CD14-positive monocyte (primary cell): ENCODE measurements around the gene CYSTM1. TPM values are rescaled to one million over a fixed set of nuclear protein-coding genes. Genes with fewer than 3 reads are reported as not detected.

Experiments
- DNase-seq, 3 donors: peaks; one replicate each; pipeline ENCODE4 v3.0.0-alpha.2; 2011 to 2022
- H2AFZ ChIP-seq: 2 replicates; pipeline ENCODE4 v1.6.0; 2012; ENCODE audit warnings: mild to moderate bottlenecking, low read depth, low read length, inconsistent platforms; ENCODE audit not compliant: insufficient read depth, poor library complexity, severe bottlenecking
- H3K27ac ChIP-seq, 2 donors: 1 replicate in 1 of 2; 2 replicates in 1 of 2; pipeline ENCODE4 v1.5.1; 2012 to 2013; ENCODE audit warnings: low read length in 2 of 2, control low read depth in 1 of 2, inconsistent platforms in 1 of 2, low read depth in 1 of 2, mild to moderate bottlenecking in 1 of 2
- H3K27me3 ChIP-seq, 2 donors: one replicate each; pipeline versions ENCODE4 v1.6.0 to v1.6.1; 2011 to 2013; ENCODE audit warnings: low read length in 2 of 2; ENCODE audit not compliant: control insufficient read depth in 2 of 2, insufficient read depth in 2 of 2
- H3K36me3 ChIP-seq, 2 donors: replicated peaks in 1 of 2; 1 replicate in 1 of 2; 2 replicates in 1 of 2; pipeline versions ENCODE4 v1.5.1 to v1.6.1; 2012 to 2013; ENCODE audit warnings: low read length in 2 of 2, control low read depth in 1 of 2, inconsistent platforms in 1 of 2, mild to moderate bottlenecking in 1 of 2; ENCODE audit not compliant: insufficient read depth in 2 of 2, control insufficient read depth in 1 of 2
- H3K4me1 ChIP-seq, 2 donors: 1 replicate in 1 of 2; 2 replicates in 1 of 2; pipeline versions ENCODE4 v1.5.1 to v1.6.1; 2012 to 2013; ENCODE audit warnings: low read length in 2 of 2, control low read depth in 1 of 2, inconsistent platforms in 1 of 2, mild to moderate bottlenecking in 1 of 2, moderate library complexity in 1 of 2; ENCODE audit not compliant: insufficient read depth in 2 of 2, control insufficient read depth in 1 of 2
- H3K4me2 ChIP-seq: replicated peaks from 2 replicates; pipeline ENCODE3; 2012; ENCODE audit warnings: low read length, moderate library complexity, mild to moderate bottlenecking; ENCODE audit not compliant: poor library complexity, severe bottlenecking; ENCODE audit errors: extremely low read depth
- H3K4me3 ChIP-seq, 3 experiments: fragments of 200-600 bp in 1 of 3; sonication (generic) in 1 of 3; replicated peaks in 1 of 3; 1 replicate in 2 of 3; 2 replicates in 1 of 3; pipeline ENCODE4 v1.5.1; 2011 to 2013; ENCODE audit warnings: low read length in 3 of 3, mild to moderate bottlenecking in 3 of 3, control low read depth in 2 of 3, low read depth in 2 of 3, inconsistent platforms in 1 of 3, moderate library complexity in 1 of 3
- H3K79me2 ChIP-seq: 2 replicates; pipeline ENCODE4 v1.6.0; 2012; ENCODE audit warnings: mild to moderate bottlenecking, control low read depth, inconsistent platforms, low read length, moderate library complexity; ENCODE audit not compliant: insufficient read depth
- H3K9ac ChIP-seq: 2 replicates; pipeline ENCODE4 v1.6.0; 2017; ENCODE audit warnings: low read length, mild to moderate bottlenecking; ENCODE audit not compliant: insufficient read depth, poor library complexity, severe bottlenecking
- H3K9me3 ChIP-seq, 2 donors: replicated peaks in 1 of 2; 1 replicate in 1 of 2; 2 replicates in 1 of 2; pipeline versions ENCODE4 v1.5.1 to v1.6.1; 2012 to 2013; ENCODE audit warnings: low read length in 2 of 2, control low read depth in 1 of 2; ENCODE audit not compliant: control insufficient read depth in 1 of 2, insufficient read depth in 1 of 2
- H4K20me1 ChIP-seq: 2 replicates; pipeline ENCODE4 v1.6.0; 2012; ENCODE audit warnings: mild to moderate bottlenecking, low read length, control low read depth, moderate library complexity; ENCODE audit not compliant: insufficient read depth
- H3K27ac Mint-ChIP-seq, 7 donors: one replicate each; pipeline ENCODE4 v1.8.0; 2020; ENCODE audit warnings: mild to moderate bottlenecking in 7 of 7, mixed read lengths in 7 of 7, moderate library complexity in 6 of 7, inconsistent platforms in 2 of 7
- H3K27me3 Mint-ChIP-seq, 3 donors: one replicate each; pipeline ENCODE4 v1.8.0; 2021 to 2022; ENCODE audit warnings: low read depth in 3 of 3, mild to moderate bottlenecking in 3 of 3, mixed read lengths in 3 of 3, moderate library complexity in 3 of 3, inconsistent platforms in 1 of 3
- H3K36me3 Mint-ChIP-seq, 2 donors: one replicate each; pipeline ENCODE4 v1.8.0; 2020; ENCODE audit warnings: mixed read lengths in 2 of 2, inconsistent platforms in 1 of 2, mild to moderate bottlenecking in 1 of 2
- H3K4me1 Mint-ChIP-seq: one replicate; pipeline ENCODE4 v1.8.0; 2020; ENCODE audit warnings: mild to moderate bottlenecking, mixed read lengths
- H3K4me3 Mint-ChIP-seq, 2 donors: one replicate each; pipeline ENCODE4 v1.8.0; 2020; ENCODE audit warnings: mild to moderate bottlenecking in 2 of 2, mixed read lengths in 2 of 2, moderate library complexity in 1 of 2
- H3K9me3 Mint-ChIP-seq, 7 donors: one replicate each; pipeline ENCODE4 v1.8.0; 2020 to 2022; ENCODE audit warnings: mixed read lengths in 7 of 7, mild to moderate bottlenecking in 6 of 7, moderate library complexity in 6 of 7, inconsistent platforms in 2 of 7
- WGBS: methylation state at CpG from one replicate; pipeline ENCODE4 v1.1.5; 2013; ENCODE audit warnings: missing lambda C conversion rate; ENCODE audit not compliant: insufficient coverage; 5-methylcytosine and 5-hydroxymethylcytosine counted together
- intact Hi-C, 2 donors: fragments of 100-400 bp; cut with micrococcal nuclease; formaldehyde crosslinking; loops; one replicate each; pipeline versions ENCODE4 v1.15.0 to v1.15.1; 2023
- polyA plus RNA-seq, 3 donors: library from polyadenylated mRNA; depleted of rRNA in 1 of 3; unstranded in 2 of 3; stranded (reverse) in 1 of 3; fragments of 300-500 nt in 2 of 3; fragments of >200 nt in 1 of 3; fragmentation: Illumina TruSeq in 2 of 3; gene quantifications; 1 replicate in 2 of 3; 2 replicates in 1 of 3; pipeline ENCODE4 v1.2.3, GENCODE V29; 2012 to 2021
- TF ChIP-seq, protein P1 (sequence below): fragments of 200-600 bp; IDR thresholded peaks from one replicate; pipeline ENCODE4 v1.8.0; 2022; ENCODE audit warnings: antibody characterized with exemption, mild to moderate bottlenecking

CYSTM1 gene
- polyA plus RNA-seq, 3 donors = 14.0 to 40.0 (median 36.7) TPM

DNA sequence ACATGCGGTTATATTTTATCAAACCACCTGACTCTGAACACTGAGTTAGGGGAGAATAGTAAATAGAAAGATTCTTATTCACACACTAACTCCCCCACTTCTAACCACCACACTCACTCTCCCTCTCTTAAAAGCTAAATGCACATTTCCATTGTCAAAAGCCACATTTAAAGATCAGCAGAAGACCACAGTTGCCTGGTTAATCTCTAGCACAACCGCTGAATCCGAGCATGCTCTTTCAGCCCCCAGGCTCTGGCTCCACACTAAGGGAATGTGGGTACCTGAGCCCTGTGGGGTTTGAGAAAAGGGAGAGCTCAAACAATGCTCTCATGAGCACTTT, 92.2 kb downstream of the CYSTM1 start:
- H2AFZ ChIP-seq = no peak overlapping the region
- H3K9me3 Mint-ChIP-seq = peaks cover 0 to 4% (median 0%) of the 10 kb centered on the region in 7 donors
- peaks cover 18 to 30% of the 10 kb centered on the region in 2 donors for H3K4me1 ChIP-seq
- peaks cover 57% of the 10 kb centered on the region for H3K79me2 ChIP-seq
- H4K20me1 ChIP-seq = no peaks in the 10 kb centered on the region
- peaks cover 44% of the 10 kb centered on the region for H3K4me1 Mint-ChIP-seq
- DNase-seq = no peak
- H3K27me3 ChIP-seq = no peaks in the 10 kb centered on the region
- no CpG with 5 or more reads among the region's 3 CpGs for WGBS
- peak overlapping the region; percentile 25 for H3K4me2 ChIP-seq
- H3K9me3 ChIP-seq = no peaks in the 10 kb centered on the region
- H3K36me3 Mint-ChIP-seq = peaks cover 25 to 29% of the 10 kb centered on the region in 2 donors
- intact Hi-C loops = no loop called here
- H3K27me3 Mint-ChIP-seq = no peaks in the 10 kb centered on the region
- peaks cover 0 to 15% of the 10 kb centered on the region in 2 donors for H3K36me3 ChIP-seq
- peak overlapping the region in 1 of 2 donors; percentile 46 for H3K27ac ChIP-seq
- TF ChIP-seq, protein P1, sequence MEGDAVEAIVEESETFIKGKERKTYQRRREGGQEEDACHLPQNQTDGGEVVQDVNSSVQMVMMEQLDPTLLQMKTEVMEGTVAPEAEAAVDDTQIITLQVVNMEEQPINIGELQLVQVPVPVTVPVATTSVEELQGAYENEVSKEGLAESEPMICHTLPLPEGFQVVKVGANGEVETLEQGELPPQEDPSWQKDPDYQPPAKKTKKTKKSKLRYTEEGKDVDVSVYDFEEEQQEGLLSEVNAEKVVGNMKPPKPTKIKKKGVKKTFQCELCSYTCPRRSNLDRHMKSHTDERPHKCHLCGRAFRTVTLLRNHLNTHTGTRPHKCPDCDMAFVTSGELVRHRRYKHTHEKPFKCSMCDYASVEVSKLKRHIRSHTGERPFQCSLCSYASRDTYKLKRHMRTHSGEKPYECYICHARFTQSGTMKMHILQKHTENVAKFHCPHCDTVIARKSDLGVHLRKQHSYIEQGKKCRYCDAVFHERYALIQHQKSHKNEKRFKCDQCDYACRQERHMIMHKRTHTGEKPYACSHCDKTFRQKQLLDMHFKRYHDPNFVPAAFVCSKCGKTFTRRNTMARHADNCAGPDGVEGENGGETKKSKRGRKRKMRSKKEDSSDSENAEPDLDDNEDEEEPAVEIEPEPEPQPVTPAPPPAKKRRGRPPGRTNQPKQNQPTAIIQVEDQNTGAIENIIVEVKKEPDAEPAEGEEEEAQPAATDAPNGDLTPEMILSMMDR = no peak
- no peak overlapping the region for H3K4me3 ChIP-seq
- H3K4me3 Mint-ChIP-seq = peak overlapping the region; percentile 45 to 46
- H3K27ac Mint-ChIP-seq = peak overlapping the region; percentile 58 to 91 (median 82)
- no peak overlapping the region for H3K9ac ChIP-seq

DNA sequence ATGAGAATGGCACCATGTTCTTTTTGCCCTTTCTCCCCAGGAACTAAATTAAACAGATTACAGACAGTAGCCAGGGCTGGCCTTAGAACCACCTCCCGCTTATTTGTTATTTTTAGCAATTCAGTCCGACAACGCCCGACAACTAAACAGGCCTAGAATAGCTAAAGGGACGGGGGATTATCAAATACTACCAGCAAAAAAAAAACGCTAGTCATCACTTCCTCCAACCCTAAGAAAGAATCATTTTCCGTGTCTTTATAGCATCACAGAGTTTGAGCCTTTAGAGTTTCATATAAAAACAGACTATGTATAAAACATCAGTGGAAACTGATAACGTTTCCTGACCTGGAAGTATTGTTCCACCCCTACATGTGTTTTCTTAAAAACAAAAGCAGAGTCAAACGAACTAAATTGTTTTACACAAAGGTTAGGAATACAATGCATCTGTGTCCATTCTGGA, 92.6 kb downstream of the CYSTM1 start:
- DNase-seq = peak in 2 of 3 donors; percentile 26
- no peak overlapping the region for H3K9ac ChIP-seq
- H3K9me3 ChIP-seq = no peaks in the 10 kb centered on the region
- TF ChIP-seq, protein P1 = no peak
- H3K27me3 Mint-ChIP-seq = no peaks in the 10 kb centered on the region
- H3K27me3 ChIP-seq = no peaks in the 10 kb centered on the region
- no peaks in the 10 kb centered on the region for H4K20me1 ChIP-seq
- peak overlapping the region in 1 of 2 donors; percentile 46 for H3K4me3 Mint-ChIP-seq
- peaks cover 0 to 4% (median 0%) of the 10 kb centered on the region in 7 donors for H3K9me3 Mint-ChIP-seq
- intact Hi-C loops = no loop called here
- H3K4me1 Mint-ChIP-seq = peaks cover 44% of the 10 kb centered on the region
- peaks cover 57% of the 10 kb centered on the region for H3K79me2 ChIP-seq
- peak overlapping the region; percentile 25 for H3K4me2 ChIP-seq
- H3K4me3 ChIP-seq = no peak overlapping the region
- peak overlapping the region in 1 of 2 donors; percentile 46 for H3K27ac ChIP-seq
- H3K4me1 ChIP-seq = peaks cover 20 to 31% of the 10 kb centered on the region in 2 donors
- H3K36me3 ChIP-seq = peaks cover 0 to 12% of the 10 kb centered on the region in 2 donors
- WGBS = 19% methylated on average over 7 of the region's 9 CpGs
- H3K36me3 Mint-ChIP-seq = peaks cover 21 to 25% of the 10 kb centered on the region in 2 donors
- peak overlapping the region; percentile 58 to 91 (median 82) for H3K27ac Mint-ChIP-seq
- H2AFZ ChIP-seq = no peak overlapping the region
